Sigmoid colon (tissue), 4 donors: Measurements from ENCODE around the gene FBXO40.

Source experiments
- CTCF ChIP-seq, 4 experiments: fragments of 450-650 bp in 3 of 4; fragments of 200-600 bp in 1 of 4; IDR thresholded peaks; one replicate each; pipeline ENCODE4 v1.5.1; 2016 to 2019; ENCODE audit warnings: antibody characterized with exemption in 4 of 4, mild to moderate bottlenecking in 3 of 4, moderate library complexity in 2 of 4
- EP300 ChIP-seq, 4 donors: sonication (generic); formaldehyde crosslinking; IDR thresholded peaks; one replicate each; pipeline ENCODE4 v1.6.1; 2017; ENCODE audit warnings: antibody characterized with exemption in 4 of 4
- POLR2A ChIP-seq, 2 donors: fragments of 450-650 bp; IDR thresholded peaks; one replicate each; pipeline ENCODE4 v1.6.1; 2016; ENCODE audit warnings: antibody characterized with exemption in 2 of 2, mild to moderate bottlenecking in 2 of 2, moderate library complexity in 2 of 2
- POLR2AphosphoS5 ChIP-seq, 4 donors: sonication (generic); formaldehyde crosslinking; IDR thresholded peaks; one replicate each; pipeline ENCODE4 v1.6.1; 2017; ENCODE audit warnings: antibody characterized with exemption in 4 of 4

GRCh38 chr3:121663171-121663847 lies 70.1 kb downstream of the FBXO40 start:
- no peak for TF ChIP-seq POLR2A (IDR thresholded peaks at IDR 0.05)
- no peak for TF ChIP-seq POLR2AphosphoS5 (IDR thresholded peaks at IDR 0.05)
- TF ChIP-seq EP300 (IDR thresholded peaks at IDR 0.05) = no peak
- TF ChIP-seq CTCF (IDR thresholded peaks at IDR 0.05) = no peak
